Stomach (tissue), 9 donors: ENCODE results near the gene NPB. TPM values are rescaled to one million over a fixed set of nuclear protein-coding genes. Genes with fewer than 3 reads are reported as not detected.
A peak's percentile ranks its signal among the peaks of the same experiment; 100 is the strongest.

Experiments used
- DNase-seq, 2 donors: peaks; one replicate each; pipeline versions ENCODE4 v3.0.0 to v3.0.0-alpha.2; 2013 to 2019
- H3K27ac ChIP-seq, 5 donors: fragments of 200-600 bp in 4 of 5; sonication (generic) in 4 of 5; one replicate each; pipeline ENCODE4 v1.5.1; 2013 to 2019; ENCODE audit warnings: mild to moderate bottlenecking in 1 of 5, moderate library complexity in 1 of 5
- H3K27me3 ChIP-seq, 3 donors: fragments of 200-600 bp; sonication (generic); one replicate each; pipeline ENCODE4 v1.5.1; 2017 to 2019; ENCODE audit warnings: mixed run types in 1 of 3
- H3K36me3 ChIP-seq, 4 donors: fragments of 200-600 bp; sonication (generic); 1 replicate in 3 of 4; 2 replicates in 1 of 4; pipeline ENCODE4 v1.5.1; 2016 to 2019
- H3K4me1 ChIP-seq, 4 donors: fragments of 200-600 bp; sonication (generic); one replicate each; pipeline ENCODE4 v1.5.1; 2016 to 2019
- H3K4me3 ChIP-seq, 4 donors: fragments of 200-600 bp; sonication (generic) in 3 of 4; one replicate each; pipeline ENCODE4 v1.5.1; 2016 to 2019; ENCODE audit warnings: mild to moderate bottlenecking in 1 of 4
- H3K9me3 ChIP-seq, 4 donors: fragments of 200-600 bp; sonication (generic); one replicate each; pipeline ENCODE4 v1.5.1; 2016 to 2019
- CTCF ChIP-seq, 7 experiments: fragments of 450-650 bp in 4 of 7; fragments of 200-600 bp in 3 of 7; sonication (generic) in 3 of 7; IDR thresholded peaks; one replicate each; pipeline ENCODE4 v1.5.1; 2016 to 2019; ENCODE audit warnings: antibody characterized with exemption in 7 of 7, control low read depth in 2 of 7, mild to moderate bottlenecking in 1 of 7
- EP300 ChIP-seq: sonication (generic); formaldehyde crosslinking; IDR thresholded peaks from one replicate; pipeline ENCODE4 v1.6.1; 2017; ENCODE audit warnings: antibody characterized with exemption
- POLR2A ChIP-seq, 4 donors: fragments of 450-650 bp; IDR thresholded peaks; one replicate each; pipeline ENCODE4 v1.6.1; 2016; ENCODE audit warnings: antibody characterized with exemption in 4 of 4, control low read depth in 2 of 4, mild to moderate bottlenecking in 1 of 4, moderate library complexity in 1 of 4
- POLR2AphosphoS5 ChIP-seq, 3 donors: sonication (generic); formaldehyde crosslinking; IDR thresholded peaks; one replicate each; pipeline ENCODE4 v1.6.1; 2016; ENCODE audit warnings: antibody characterized with exemption in 3 of 3
- WGBS, 5 donors: extraction: QIAGEN DNeasy Blood & Tissue Kit in 3 of 5; methylation state at CpG; one replicate each; pipeline versions ENCODE4 v1.1.5 to v1.1.7; 2013 to 2018; 5-methylcytosine and 5-hydroxymethylcytosine counted together
- intact Hi-C: fragments of 100-400 bp; cut with DNase I; formaldehyde crosslinking; loops from one replicate; pipeline ENCODE4 v1.15.1; 2023; ENCODE audit warnings: low total_unique reads
- polyA plus RNA-seq, 3 donors: library from polyadenylated mRNA; stranded (reverse); fragments of 200-250 nt; gene quantifications; one replicate each; pipeline ENCODE4 v1.2.3, GENCODE V29; 2013
- total RNA-seq, 5 donors: library from RNA; depleted of rRNA; stranded (reverse); fragments of >200 nt; gene quantifications; one replicate each; pipeline versions ENCODE4 v1.1.0 to v1.2.3, GENCODE V29; 2014 to 2016
- donor health status: healthy with polysubstance abuse.
- donor health status: Bipolar disorder and iron deficiency.
- donor health status: healthy.

NPB gene
- total and polyA plus RNA-seq, 8 donors, result 0.83 to 2.0 (median 1.2) TPM; not detected in 4

GRCh38 chr17:81918832-81919545, 17.0 kb downstream of the NPB start:
- Histone ChIP-seq H3K4me1 (peaks cover 50 to 86% (median 77%) of the 10 kb centered on the region in 4 donors), H3K36me3 (peaks cover 40 to 61% (median 51%) of the 10 kb centered on the region in 4 donors), H3K27ac (peak overlapping the region; percentile 83 to 98 (median 88)), H3K9me3 (no peaks in the 10 kb centered on the region), H3K4me3 (peak overlapping the region in 1 of 4 donors; percentile 82), H3K27me3 (no peaks in the 10 kb centered on the region)
- peak; percentile 79 to 84 for DNase-seq
- intact Hi-C loops, result no loop called here
- 33 to 52% (median 49%) methylated on average over 9 to 15 of the region's 15 CpGs for WGBS, 5 donors
- TF ChIP-seq POLR2AphosphoS5 (IDR thresholded peaks at IDR 0.05), result peak in 2 of 3 donors; percentile 37 to 40
- no peak for TF ChIP-seq CTCF (IDR thresholded peaks at IDR 0.05)

- TF ChIP-seq CTCF (IDR thresholded peaks at IDR 0.05), result no peak
- TF ChIP-seq POLR2AphosphoS5 (IDR thresholded peaks at IDR 0.05), result no peak
- TF ChIP-seq EP300, result no peak
- TF ChIP-seq POLR2A (IDR thresholded peaks at IDR 0.05), result no peak
- DNase-seq, result no peak
- peak overlapping the region; percentile 34 to 98 (median 84) for H3K27ac ChIP-seq
- peaks cover 65 to 97% (median 91%) of the 10 kb centered on the region in 4 donors for H3K4me1 ChIP-seq
- H3K27me3 ChIP-seq, result no peaks in the 10 kb centered on the region
- 81 to 90% (median 86%) methylated on average over 31 to 33 of the region's 33 CpGs for WGBS, 5 donors
- H3K4me3 ChIP-seq, result no peak overlapping the region
- intact Hi-C loops, result no loop called here
- H3K36me3 ChIP-seq, result peaks cover 23 to 42% (median 32%) of the 10 kb centered on the region in 4 donors
- H3K9me3 ChIP-seq, result no peaks in the 10 kb centered on the region
Measured at GRCh38 chr17:81920612-81921536, 18.8 kb downstream of the NPB start.

- Histone ChIP-seq H3K27me3 (no peaks in the 10 kb centered on the region), H3K4me3 (no peak overlapping the region), H3K27ac (peak overlapping the region in 2 of 5 donors; percentile 98 to 99), H3K4me1 (peaks cover 68 to 97% (median 90%) of the 10 kb centered on the region in 4 donors), H3K36me3 (peaks cover 23 to 39% (median 30%) of the 10 kb centered on the region in 4 donors), H3K9me3 (no peaks in the 10 kb centered on the region)
- TF ChIP-seq EP300 (no peak), POLR2A (IDR thresholded peaks at IDR 0.05) (no peak), POLR2AphosphoS5 (IDR thresholded peaks at IDR 0.05) (no peak), CTCF (IDR thresholded peaks at IDR 0.05) (no peak)
- 75 to 86% (median 81%) methylated on average over 3 of the region's 3 CpGs for WGBS, 5 donors
- intact Hi-C loops, result no loop called here
- no peak for DNase-seq
Measured at GRCh38 chr17:81921537-81921862, 19.5 kb downstream of the NPB start.

GRCh38 chr17:81921996-81922565, 20.0 kb downstream of the NPB start:
- intact Hi-C loops, result no loop called here
- DNase-seq, result no peak
- Histone ChIP-seq H3K4me1 (peaks cover 62 to 94% (median 84%) of the 10 kb centered on the region in 4 donors), H3K9me3 (no peaks in the 10 kb centered on the region), H3K4me3 (peak overlapping the region in 2 of 4 donors; percentile 38 to 41), H3K27me3 (no peaks in the 10 kb centered on the region), H3K27ac (peak overlapping the region in 3 of 5 donors; percentile 79 to 99 (median 98)), H3K36me3 (peaks cover 23 to 39% (median 30%) of the 10 kb centered on the region in 4 donors)
- TF ChIP-seq POLR2A (IDR thresholded peaks at IDR 0.05), result no peak
- no peak for TF ChIP-seq EP300
- no peak for TF ChIP-seq CTCF (IDR thresholded peaks at IDR 0.05)
- TF ChIP-seq POLR2AphosphoS5 (IDR thresholded peaks at IDR 0.05), result no peak
- WGBS, 5 donors, result 94 to 96% (median 94%) methylated on average over 21 to 23 of the region's 23 CpGs
